HEK293T (cell line): Measurements from ENCODE around the gene TRPV4.

Experiments
- CTCF ChIA-PET: fragments of 350-600 bp; formaldehyde crosslinking; extraction: SDS; loops from one replicate; lab custom pipeline; 2021; ENCODE audit warnings: antibody characterized with exemption, inconsistent platforms; lab: Yijun Ruan, JAX
- POLR2A ChIA-PET: fragments of 350-600 bp; formaldehyde crosslinking; extraction: SDS; loops from one replicate; lab custom pipeline; 2020; ENCODE audit warnings: antibody characterized with exemption, inconsistent platforms; lab: Yijun Ruan, JAX
- DNase-seq: peaks from one replicate; pipeline ENCODE4 v3.0.0; 2012; ENCODE audit warnings: mixed read lengths; ENCODE audit errors: extremely low spot score
- ARNT ChIP-seq: fragments of 450-650 bp; IDR thresholded peaks from 2 replicates; pipeline ENCODE4 v1.6.1; 2017; ENCODE audit warnings: mild to moderate bottlenecking
- BHLHE40 ChIP-seq: fragments of 450-650 bp; IDR thresholded peaks from 2 replicates; pipeline ENCODE4 v1.6.1; 2016; ENCODE audit warnings: mild to moderate bottlenecking, moderate library complexity, borderline replicate concordance
- CTBP1 ChIP-seq: fragments of 450-650 bp; IDR thresholded peaks from 2 replicates; pipeline ENCODE4 v1.6.1; 2016; ENCODE audit warnings: borderline replicate concordance
- ELF4 ChIP-seq: fragments of 450-650 bp; IDR thresholded peaks from 2 replicates; pipeline ENCODE4 v1.6.1; 2017; ENCODE audit warnings: antibody characterized with exemption
- FOXA1 ChIP-seq: fragments of 450-650 bp; IDR thresholded peaks from 2 replicates; pipeline ENCODE4 v1.6.1; 2016; ENCODE audit warnings: mild to moderate bottlenecking
- FOXK2 ChIP-seq: fragments of 450-650 bp; IDR thresholded peaks from 2 replicates; pipeline ENCODE4 v1.6.1; 2016; ENCODE audit warnings: mild to moderate bottlenecking
- FOXM1 ChIP-seq: fragments of 450-650 bp; IDR thresholded peaks from 2 replicates; pipeline ENCODE4 v1.6.1; 2017; ENCODE audit warnings: mild to moderate bottlenecking, borderline replicate concordance
- HDGF ChIP-seq: fragments of 450-650 bp; IDR thresholded peaks from 2 replicates; pipeline ENCODE4 v1.6.1; 2017; ENCODE audit warnings: antibody characterized with exemption, borderline replicate concordance
- L3MBTL2 ChIP-seq: fragments of 450-650 bp; conservative IDR thresholded peaks from 2 replicates; pipeline ENCODE4 v1.6.1; 2016; ENCODE audit warnings: mild to moderate bottlenecking
- LEF1 ChIP-seq: fragments of 450-650 bp; IDR thresholded peaks from 2 replicates; pipeline ENCODE4 v1.6.1; 2017; ENCODE audit warnings: mild to moderate bottlenecking, borderline replicate concordance
- NFRKB ChIP-seq: fragments of 450-650 bp; IDR thresholded peaks from 2 replicates; pipeline ENCODE4 v1.6.1; 2016; ENCODE audit warnings: mild to moderate bottlenecking, moderate library complexity
- SP1 ChIP-seq: fragments of 450-650 bp; IDR thresholded peaks from 2 replicates; pipeline ENCODE4 v1.6.1; 2017
- SUZ12 ChIP-seq: fragments of 450-650 bp; IDR thresholded peaks from 2 replicates; pipeline ENCODE4 v1.6.1; 2016; ENCODE audit warnings: mild to moderate bottlenecking
- TARDBP ChIP-seq: fragments of 450-650 bp; IDR thresholded peaks from 2 replicates; pipeline ENCODE4 v1.6.1; 2016
- ZNF384 ChIP-seq: fragments of 450-650 bp; IDR thresholded peaks from 2 replicates; pipeline ENCODE4 v1.6.1; 2016

TRPV4 gene

DNA sequence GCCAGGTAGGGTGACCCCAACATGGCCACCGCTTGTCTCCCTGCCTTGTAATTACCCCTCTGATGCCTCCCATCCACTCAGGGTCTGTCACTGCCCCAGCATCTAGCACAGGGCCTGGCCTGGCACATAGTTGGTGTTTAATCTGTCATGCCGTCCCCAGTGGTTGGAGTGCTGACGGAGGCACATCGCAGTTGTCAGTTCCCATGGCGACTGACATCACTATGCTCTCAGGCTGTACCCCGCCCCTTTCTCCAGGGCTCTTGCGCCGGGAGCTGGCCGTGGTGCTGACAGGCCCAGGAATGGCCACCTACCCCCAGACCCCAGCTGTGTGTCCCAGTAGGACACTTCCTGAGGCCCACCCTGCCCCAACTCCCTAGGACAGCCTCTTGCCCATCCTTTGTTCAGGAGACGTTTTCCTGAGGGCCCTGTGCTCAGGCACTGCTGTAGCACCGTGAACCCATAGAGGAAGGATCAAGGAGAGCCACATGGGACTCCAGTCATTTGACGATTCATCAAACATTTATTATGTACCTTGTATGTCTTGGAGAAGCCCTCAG, 96.6 kb downstream of the TRPV4 start:
- ChIA-PET CTCF (no interaction called here), POLR2A (no interaction called here)
- TF ChIP-seq ARNT, result no peak
- no peak for TF ChIP-seq NFRKB
- TF ChIP-seq SUZ12, result no peak
- no peak for TF ChIP-seq BHLHE40
- TF ChIP-seq HDGF, result no peak
- TF ChIP-seq L3MBTL2, result no peak
- peak; percentile 24 for DNase-seq

DNA sequence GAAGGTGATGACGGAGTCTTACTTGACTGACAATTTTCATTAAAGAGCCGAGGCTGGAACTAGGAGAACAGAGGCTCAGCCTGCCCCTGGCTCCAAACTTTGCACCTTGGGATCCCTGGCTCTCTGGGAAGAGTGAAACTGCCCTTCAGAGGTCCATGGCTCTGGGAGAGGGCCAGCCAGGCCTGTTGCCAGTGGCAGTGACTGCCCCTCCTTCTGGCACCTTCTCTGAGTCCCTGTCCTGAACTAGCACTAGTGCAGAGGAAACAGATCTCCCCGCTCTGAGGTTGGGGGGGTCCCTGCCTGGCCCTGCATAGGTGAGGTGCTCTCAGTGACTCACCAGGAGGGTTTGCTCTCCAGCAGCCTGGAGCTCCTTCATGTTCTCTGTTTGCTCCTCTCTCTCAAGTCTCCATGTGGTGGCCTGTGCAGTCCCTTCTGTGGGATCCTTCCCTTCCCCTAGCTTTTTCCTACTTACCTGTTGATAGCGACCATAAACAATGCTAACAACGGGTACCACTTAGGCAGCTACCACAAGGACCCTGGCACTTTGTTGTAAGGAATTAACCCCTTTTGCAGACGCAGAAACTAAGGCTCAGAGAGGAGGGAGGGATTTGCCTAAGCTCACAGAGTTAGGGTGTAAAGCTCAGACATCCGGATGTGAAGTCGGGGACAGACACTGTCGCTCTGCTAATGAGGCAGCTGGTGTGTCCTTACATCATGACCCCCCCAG, 97.2 kb downstream of the TRPV4 start:
- TF ChIP-seq SUZ12 (no peak), FOXA1 (no peak), ELF4 (no peak), ARNT (no peak), CTBP1 (no peak), BHLHE40 (no peak), TARDBP (no peak), L3MBTL2 (no peak)
- ChIA-PET CTCF (no interaction called here), POLR2A (no interaction called here)
- DNase-seq, result no peak

DNA sequence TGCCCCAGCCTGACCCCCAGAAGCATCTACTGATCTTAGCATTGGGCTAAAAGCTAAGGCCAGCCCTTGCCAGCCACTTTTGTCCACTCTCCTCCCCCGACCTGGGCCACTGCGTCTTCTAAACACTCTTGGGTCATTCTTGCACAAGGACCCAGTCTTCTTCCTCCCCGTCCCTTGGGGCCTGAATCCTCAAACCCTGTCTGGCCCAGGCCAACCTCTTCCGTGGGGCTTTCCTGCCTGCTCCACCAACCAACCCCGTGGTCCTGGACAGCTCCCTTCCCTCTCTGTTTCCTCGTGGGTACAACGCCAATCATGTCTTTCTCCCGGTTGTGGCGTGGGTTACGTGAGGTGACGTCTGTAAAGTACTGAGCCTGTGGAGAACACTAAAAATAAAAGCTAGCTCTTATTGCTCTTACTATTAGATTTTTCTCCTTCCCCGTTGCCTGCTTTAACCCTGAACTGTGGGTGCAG, 98.1 kb downstream of the TRPV4 start:
- TF ChIP-seq FOXA1, result no peak
- TF ChIP-seq SUZ12, result no peak
- ChIA-PET POLR2A (no interaction called here), CTCF (interaction anchor here (1.5 to 1.7 kb wide), 2 partner anchors 16 to 137 kb away, joined by 4 read pairs; no protein-coding TSS in a partner anchor)
- DNase-seq, result no peak

DNA sequence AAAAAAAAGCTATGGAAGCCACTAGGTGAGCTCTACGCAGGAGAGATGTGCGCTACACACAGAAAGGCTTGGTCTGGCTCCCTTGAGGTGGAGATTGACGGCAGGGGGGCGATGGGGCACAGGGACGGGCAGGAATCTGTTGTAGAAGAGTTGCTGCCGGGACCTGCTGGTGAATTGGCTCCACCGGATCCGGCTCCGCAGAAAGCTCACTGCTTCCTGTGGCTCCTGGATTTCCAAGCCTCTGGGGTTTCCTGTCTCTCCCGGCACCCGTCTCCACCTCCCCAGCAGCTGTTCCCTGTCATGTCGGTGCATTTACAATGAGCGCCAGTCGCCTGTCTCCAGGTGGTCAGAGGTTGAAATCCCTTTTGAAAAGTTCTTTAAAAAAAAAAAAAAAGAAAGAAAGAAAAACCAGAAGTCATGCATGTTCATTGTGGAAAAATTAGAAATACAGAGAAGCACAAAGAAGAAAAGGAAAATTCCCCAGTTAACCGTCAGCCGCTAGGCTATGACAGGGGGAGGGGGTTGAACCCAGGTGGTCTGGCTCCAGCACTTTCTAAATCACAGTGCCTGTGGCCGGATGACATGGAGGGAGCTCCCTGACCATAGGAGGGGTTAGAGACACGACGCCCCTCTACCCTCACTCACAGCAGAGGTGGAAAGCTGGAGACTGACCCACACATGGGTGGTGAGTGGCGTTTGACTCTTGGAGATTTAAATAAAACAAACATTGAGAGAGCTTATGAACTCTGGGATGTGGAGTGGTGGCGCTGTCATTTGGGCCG, 98.8 kb downstream of the TRPV4 start:
- CTCF ChIA-PET, result interaction anchor here (1.5 to 1.7 kb wide), 2 partner anchors 15 to 137 kb away, joined by 4 read pairs; no protein-coding TSS in a partner anchor
- TF ChIP-seq CTBP1 (no peak), ZNF384 (no peak), FOXK2 (no peak), SP1 (no peak), HDGF (no peak), LEF1 (no peak), FOXA1 (no peak), FOXM1 (no peak), L3MBTL2 (no peak), NFRKB (no peak), SUZ12 (no peak), TARDBP (no peak)
- DNase-seq, result no peak
- POLR2A ChIA-PET, result no interaction called here
